HUDEP-2 (cell line): Measurements from ENCODE around the gene BNIP5.

Experiments
- DNase-seq, 76 experiments: peaks; one replicate each; lab custom pipeline; 2025; ENCODE audit not compliant: unreplicated experiment in 76 of 76; lab: John Stamatoyannopoulos, UW

The BNIP5 gene

DNA sequence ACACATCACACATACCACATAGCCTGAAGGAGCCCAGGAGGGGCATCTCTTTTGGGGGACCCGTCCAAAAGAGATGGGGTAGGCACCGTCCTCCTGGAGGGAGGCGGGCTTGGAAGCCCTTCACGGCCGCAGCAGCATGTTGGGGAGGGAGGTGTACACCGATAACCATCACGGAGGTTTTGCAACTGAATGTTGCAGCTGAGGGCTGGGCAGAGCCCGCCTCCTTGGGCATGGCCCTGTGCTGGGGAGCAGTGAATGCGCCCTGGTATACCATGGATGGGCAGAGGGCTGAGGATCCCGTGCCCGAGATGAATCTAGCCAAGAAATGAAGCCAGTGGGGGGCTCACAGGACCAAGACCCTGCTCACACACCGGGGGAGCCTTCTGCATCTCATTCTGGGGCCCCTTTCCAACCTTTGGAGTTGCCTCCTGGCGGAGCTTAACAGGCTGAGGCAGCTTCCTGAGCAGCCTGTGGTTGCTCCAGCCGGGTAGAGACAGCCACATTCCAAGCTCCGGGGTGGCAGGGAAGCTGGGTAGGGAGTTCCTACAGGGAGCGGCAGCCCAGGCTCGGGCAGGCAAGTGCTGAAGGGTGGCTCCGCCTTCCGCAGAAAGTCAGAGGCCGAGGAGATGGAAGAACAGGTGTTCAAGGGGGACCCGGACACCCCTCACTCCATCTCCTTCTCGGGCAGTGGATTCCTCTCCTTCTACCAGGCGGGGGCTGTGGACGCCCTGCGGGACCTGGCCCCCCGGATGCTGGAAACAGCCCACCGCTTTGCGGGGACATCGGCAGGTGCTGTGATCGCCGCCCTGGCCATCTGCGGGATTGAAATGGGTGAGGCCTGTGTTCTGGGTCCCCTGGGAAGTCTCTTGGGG, 66.6 kb downstream of the BNIP5 start, which contains the start of gene PNPLA1:
TSS of gene PNPLA1 (plus strand) at position 227 of the 872 bp plus-strand sequence. CDS start at position 627, 400 bp downstream.
- peak in 1 of 76 experiments; percentile 32 for DNase-seq

DNA sequence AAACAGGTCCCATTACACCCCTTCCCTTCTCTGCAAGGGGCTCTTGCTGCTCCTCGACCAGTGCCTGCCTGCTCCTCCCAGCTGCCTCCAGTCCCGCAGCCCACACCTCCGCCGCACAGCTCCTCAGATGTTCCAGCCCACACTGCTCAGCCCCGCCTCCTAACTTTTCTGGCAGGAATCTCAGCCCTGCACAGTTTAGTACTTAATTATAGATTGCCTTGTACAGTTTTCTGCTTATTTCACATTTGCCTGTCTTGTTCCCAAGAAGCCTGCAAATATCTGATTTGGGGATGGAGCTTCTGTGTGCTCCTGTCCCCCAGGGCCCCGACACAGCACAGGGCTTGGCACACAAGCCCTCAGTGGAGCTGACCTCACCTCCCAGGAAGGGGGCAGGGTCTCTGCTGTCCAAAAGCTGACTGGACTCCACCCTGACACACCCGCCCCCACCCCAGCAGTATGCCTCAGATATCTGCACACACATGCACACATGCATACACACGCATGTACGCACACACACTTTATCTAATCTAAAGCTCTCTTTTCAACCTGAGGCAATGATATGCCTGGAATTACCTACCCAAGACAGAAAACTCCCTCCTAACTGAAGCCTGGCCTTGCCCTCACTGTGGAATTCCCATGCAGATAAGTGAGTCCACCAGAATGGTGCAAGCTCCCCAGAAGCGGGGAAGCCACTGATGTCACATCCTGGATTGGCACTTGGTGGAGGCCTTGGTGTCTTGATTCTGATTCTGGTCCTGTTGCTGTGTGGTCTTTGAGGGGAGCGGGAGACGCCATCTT, 68.0 kb downstream of the BNIP5 start:
- peak in 2 of 76 experiments; percentile 12 to 15 for DNase-seq

DNA sequence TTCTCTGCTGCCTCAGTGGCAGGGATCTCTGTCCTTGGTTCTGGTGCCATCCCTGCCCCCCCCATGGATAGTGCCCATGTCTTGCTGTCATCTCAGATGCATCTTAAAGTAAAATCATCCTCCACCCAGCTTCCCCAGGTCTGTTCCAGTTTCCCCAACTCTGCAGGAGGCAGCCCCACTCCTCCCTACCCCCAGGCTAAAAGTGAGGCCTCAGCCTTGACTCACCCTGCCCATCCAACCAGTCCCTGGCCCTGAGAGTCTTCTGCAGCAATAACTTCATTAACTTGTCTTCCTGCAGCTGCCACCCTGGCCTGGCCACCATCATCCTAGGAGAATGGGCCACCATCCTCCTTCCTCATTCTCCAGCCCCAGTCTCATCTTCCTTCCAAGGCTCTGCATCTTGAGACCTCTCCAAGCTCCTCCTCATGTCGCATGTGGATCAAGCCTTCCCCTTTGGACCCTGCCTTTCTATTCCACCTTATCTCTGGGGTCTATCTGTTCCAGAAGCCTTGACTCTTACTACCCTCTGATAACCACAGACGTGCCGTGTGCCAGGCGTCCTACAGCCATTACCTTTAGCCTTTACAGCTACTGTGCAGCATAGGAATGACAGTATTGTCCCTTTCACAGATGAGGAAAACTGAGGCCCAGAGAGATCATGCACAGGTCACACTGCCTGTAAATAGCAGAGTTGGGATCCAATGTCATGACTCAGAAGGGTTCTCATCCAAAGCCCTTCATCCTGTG, 68.8 kb downstream of the BNIP5 start:
- no peak for DNase-seq

DNA sequence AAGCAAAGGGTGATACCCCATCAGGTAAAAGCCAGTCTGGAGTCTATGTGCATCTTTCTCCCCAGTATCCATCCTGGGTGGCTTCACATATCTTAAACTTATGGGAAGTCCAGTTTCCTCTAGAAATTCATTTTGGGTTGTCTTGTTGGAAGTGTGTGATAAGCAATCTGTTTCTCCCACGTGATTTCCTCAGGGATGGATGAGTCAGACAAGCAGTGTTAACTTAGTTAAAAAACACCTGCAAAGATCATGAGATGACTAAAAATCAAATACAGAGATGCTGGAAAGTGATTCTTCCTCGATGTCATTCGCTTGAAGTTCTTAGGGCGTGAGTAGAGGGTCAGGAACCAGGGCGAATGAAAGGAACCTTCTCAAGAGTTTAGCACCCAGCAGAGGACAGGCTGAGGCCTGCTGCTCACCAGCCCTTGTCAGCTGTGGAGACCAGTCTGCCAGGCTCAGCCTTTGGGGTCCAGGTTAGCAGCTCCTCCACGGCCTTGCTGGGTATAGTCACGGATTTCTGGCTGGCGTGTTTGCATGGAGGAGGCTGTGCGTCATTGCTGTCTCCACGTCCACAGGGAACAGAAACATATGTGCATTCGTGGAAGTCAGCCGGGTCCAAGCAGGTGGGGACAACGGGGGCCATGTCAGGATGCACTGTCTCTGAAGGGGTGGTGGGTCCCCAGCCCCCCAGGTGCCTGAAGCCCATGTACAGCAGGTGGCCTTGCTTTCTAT, 69.6 kb downstream of the BNIP5 start:
- DNase-seq = no peak
